GM12873 (cell line): ENCODE results near the gene SPG7.

ENCODE experiments used
- TF ChIP-seq, protein P1 (sequence below): IDR thresholded peaks from 2 replicates; pipeline ENCODE4 v1.5.1; 2012; ENCODE audit warnings: low read depth, mild to moderate bottlenecking, moderate library complexity, low read length, control low read depth; ENCODE audit not compliant: insufficient read depth; ENCODE audit errors: missing control alignments

The SPG7 gene

DNA sequence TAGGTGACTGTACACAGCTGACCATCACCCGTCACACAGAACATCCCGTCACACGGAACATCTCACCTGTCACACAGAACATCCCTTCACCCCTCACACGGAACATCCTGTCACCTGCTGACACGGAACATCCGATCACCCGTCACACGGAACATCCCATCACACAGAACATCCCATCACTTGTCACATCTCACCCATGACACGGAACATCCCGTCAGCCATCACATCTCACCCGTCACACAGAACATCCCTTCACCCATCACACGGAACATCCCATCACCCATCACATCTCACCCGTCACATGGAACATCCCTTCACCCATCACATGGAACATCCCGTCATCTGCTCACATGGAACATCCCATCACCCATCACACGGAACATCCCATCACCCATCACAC, 71.1 kb downstream of the SPG7 start:
- TF ChIP-seq, protein P1, sequence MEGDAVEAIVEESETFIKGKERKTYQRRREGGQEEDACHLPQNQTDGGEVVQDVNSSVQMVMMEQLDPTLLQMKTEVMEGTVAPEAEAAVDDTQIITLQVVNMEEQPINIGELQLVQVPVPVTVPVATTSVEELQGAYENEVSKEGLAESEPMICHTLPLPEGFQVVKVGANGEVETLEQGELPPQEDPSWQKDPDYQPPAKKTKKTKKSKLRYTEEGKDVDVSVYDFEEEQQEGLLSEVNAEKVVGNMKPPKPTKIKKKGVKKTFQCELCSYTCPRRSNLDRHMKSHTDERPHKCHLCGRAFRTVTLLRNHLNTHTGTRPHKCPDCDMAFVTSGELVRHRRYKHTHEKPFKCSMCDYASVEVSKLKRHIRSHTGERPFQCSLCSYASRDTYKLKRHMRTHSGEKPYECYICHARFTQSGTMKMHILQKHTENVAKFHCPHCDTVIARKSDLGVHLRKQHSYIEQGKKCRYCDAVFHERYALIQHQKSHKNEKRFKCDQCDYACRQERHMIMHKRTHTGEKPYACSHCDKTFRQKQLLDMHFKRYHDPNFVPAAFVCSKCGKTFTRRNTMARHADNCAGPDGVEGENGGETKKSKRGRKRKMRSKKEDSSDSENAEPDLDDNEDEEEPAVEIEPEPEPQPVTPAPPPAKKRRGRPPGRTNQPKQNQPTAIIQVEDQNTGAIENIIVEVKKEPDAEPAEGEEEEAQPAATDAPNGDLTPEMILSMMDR, result no peak

DNA sequence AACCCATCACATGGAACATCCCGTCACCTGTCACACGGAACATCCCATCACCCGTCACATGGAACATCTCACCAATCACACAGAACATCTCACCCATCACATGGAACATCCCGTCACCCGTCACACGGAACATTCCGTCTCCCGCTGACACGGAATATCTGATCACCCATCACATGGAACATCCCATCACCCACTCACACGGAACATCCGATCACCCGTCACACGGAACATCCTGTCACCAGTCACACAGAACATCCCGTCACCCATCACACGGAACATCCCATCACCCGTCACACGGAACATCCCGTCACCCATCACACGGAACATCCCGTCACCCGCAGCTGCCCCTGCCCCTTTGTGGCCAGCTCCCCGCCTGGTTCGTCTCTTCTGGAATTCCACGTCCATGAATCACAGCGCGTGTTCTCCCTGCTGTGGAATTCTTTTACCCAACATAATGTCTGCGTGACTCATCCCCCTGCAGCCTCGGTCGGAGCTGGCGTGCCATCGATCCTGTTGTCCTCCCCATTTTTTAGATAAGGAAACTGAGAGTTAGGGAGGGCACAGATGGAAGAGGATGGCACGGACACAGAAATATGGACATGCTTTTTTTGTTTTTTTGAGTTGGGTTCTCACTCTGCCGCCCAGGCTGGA, 73.0 kb downstream of the SPG7 start:
- TF ChIP-seq, protein P1, result no peak

DNA sequence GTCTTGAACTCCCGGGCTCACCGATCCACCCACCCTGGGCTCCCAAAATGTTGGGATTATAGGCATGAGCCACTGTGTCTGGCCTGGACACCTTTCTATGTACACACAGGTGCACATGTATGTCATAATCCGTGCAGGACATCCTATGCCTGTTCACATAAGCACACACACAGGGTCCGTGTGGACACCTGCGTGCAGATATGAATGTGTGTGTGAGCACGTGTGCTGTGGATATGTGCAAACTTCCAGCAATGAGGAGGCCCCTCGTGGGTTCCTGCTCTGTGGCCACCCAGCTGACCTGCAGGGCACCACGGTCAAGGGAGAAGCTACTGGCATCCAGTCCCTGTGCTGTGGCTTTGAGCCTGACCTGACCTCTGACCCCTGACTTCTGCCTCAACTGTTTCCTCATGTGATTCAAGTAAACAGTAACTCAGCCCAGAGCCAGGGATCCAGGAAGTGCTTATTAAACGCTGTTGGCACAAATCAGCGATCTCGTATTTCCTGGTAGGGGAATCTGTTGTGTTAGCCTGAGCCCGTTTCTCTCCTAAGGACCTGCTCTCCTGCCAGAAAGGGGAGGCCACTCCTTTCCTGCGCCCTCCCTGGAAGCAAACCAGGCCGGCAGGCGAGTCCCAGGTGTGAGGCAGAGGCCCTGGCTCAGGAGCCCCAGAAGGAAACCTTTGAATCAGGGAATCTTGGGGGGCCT, 73.8 kb downstream of the SPG7 start:
- TF ChIP-seq, protein P1, result no peak

DNA sequence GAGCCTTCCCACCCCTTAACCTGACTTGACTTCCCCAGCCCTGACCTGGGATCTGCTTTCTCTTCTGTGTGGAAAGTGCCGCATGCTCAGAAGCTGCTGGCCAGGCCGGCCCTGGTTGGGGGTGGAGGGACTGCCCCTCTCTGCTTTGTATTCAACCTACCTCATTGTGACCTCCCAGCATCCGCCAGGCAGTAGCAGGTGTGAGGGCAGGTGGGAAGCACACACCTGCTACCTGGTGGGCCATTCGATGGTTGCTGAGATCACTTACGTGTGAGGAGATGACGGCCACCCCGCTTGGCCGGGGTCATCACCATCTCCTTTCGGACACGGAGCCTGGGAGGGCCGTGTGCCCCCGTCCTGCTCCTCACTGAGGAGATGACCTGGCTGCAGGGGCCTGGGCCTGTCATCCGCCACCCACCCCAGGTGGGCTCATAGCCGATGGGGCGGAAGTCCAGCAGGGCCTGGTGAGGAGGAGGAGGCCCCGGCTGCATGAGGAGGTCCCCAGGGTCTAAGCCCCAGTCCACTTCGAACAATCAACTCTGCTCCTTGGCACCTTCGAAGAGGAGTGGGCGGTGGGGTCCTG, 74.5 kb downstream of the SPG7 start:
- TF ChIP-seq, protein P1, result no peak

DNA sequence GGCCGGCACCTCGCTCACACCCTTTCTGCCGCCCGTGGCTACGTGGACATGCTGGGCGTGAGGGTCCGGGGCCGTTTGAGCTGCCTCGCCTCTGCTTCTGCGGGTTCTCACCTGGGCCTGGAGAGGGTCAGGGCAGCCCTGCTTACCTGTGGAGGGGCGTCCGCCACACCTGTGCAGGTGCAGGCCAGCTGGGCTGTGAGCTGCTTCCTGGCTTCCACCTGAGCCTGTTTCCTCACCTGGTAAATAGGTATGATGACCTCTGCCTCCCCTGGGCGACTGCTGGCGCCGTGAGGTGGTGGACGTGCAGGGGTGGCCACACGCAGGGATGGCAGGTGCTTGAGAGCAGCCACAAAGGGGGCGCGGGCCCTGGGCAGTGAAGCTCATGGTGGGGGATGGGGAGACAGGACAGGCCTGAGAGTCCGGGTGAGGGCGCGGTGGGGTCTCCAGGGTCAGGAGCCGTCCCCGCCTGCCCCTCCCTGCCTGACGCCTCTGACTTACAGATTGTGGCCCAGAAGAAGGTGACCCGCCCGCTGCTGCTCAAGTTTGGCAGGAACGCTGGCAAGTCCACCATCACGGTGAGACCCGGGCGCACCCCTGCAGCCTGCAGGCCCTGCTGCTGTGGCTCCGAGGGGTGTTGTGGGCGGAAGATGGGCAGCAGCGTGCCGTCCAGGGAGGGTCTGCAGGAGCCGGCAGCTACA, 75.1 kb downstream of the SPG7 start:
- TF ChIP-seq, protein P1, result no peak

DNA sequence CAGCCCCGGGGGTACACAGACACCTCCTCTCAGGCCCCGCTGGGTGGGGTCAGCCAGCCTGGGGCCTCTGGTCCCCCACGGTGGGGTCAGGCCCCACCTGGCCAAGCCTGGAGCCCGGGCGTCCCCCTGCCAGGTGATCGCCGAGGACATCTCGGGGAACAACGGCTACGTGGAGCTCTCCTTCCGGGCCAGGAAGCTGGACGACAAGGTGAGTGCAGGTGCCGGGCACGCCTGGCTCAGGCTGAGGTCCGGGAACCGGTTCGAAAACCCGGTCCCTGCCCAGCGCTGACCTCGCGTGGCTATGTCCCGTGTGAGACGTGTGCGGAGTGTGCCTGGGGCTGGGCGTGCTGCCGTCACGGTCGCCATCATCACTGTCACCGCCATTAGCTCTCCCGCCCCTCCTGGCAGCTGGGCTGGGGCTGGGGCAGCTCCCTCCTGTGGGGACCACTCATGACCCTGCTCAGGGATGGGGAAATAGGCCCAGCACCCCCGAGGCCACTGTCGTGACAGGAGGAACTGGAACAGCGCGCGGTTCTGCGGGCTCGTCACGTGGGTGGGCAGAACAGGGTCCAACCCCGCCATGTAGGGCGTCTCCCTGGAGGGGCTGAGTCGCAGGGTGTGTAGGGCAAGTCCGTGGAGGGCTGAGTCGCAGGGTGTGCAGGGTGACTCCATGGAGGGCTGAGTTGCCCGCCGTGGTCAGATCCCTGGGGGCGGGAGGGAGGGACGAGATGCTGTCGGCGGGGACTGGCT, 75.9 kb downstream of the SPG7 start:
- TF ChIP-seq, protein P1, result no peak
